ENCODE results near the gene EGFL8. TPM values are rescaled to one million over a fixed set of nuclear protein-coding genes. Genes with fewer than 3 reads are reported as not detected.
"Not testable (repeated sequence)": the region's sequence is repeated elsewhere in the genome, so short reads cannot be mapped to it uniquely, and the experiment has no call there.

The EGFL8 gene
- total RNA-seq, 3 donors from 2014 or later: 10.2 to 19.6 (median 11.8) TPM

DNA sequence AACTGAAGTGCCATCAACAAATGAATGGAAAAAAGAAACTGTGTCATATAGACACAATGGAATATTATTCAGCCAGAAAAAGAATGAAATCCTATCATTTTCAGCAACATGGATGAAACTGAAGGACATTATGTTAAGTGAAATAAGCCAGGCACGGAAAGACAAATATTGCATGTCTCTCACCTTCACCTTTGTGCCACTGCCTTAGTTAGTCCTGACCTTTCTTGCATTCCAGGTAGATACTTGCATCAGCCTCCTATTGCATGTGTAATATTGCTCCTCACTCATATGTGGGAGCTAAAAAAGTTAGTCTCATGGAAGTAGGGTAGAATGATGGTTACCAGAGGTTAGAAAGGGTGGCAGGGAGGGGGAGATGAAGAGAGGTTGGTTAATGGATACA, 44.6 kb downstream of the EGFL8 start:
- no peaks in the 10 kb centered on the region for H3K36me3 ChIP-seq
- TF ChIP-seq, protein P1, sequence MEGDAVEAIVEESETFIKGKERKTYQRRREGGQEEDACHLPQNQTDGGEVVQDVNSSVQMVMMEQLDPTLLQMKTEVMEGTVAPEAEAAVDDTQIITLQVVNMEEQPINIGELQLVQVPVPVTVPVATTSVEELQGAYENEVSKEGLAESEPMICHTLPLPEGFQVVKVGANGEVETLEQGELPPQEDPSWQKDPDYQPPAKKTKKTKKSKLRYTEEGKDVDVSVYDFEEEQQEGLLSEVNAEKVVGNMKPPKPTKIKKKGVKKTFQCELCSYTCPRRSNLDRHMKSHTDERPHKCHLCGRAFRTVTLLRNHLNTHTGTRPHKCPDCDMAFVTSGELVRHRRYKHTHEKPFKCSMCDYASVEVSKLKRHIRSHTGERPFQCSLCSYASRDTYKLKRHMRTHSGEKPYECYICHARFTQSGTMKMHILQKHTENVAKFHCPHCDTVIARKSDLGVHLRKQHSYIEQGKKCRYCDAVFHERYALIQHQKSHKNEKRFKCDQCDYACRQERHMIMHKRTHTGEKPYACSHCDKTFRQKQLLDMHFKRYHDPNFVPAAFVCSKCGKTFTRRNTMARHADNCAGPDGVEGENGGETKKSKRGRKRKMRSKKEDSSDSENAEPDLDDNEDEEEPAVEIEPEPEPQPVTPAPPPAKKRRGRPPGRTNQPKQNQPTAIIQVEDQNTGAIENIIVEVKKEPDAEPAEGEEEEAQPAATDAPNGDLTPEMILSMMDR (IDR thresholded peaks at IDR 0.05): no peak
- TF ChIP-seq POLR2A (IDR thresholded peaks at IDR 0.05) (no peak), POLR2AphosphoS5 (IDR thresholded peaks at IDR 0.05) (no peak)
- H3K27ac ChIP-seq: no peak overlapping the region
- no peaks in the 10 kb centered on the region for H3K9me3 ChIP-seq
- H3K27me3 ChIP-seq: no peaks in the 10 kb centered on the region
- no peak for DNase-seq (ENCODE audit: low spot score in 2 of 2)
- no peaks in the 10 kb centered on the region for H3K4me1 ChIP-seq
- no peak overlapping the region for H3K4me3 ChIP-seq
- intact Hi-C loops (cut with DNase I; ENCODE audit: low total_unique reads): no loop called here

DNA sequence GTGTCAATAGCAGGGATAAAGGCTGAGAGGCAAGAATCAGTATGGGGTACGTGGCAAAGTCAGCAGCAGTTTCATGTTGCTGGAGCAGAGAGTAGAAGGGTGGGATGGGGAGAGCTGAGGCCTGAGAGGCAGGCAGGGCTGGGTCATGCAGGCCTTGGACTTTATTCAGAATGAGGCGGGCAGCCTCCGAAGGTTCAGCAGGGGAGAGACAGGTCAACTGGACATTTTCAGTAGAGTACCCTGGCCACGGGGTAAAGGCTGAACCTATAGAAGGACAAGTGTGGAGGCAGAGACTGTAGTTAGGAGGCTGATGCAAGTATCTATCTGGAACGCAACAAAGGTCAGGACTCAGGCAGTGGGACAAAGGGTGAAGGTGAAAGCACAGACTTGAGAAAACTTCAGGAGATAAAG, 45.8 kb downstream of the EGFL8 start:
- H3K27me3 ChIP-seq: no peaks in the 10 kb centered on the region
- no peaks in the 10 kb centered on the region for H3K4me1 ChIP-seq
- H3K36me3 ChIP-seq: no peaks in the 10 kb centered on the region
- DNase-seq (ENCODE audit: low spot score in 2 of 2): no peak
- TF ChIP-seq POLR2A (IDR thresholded peaks at IDR 0.05): no peak
- TF ChIP-seq, protein P1 (IDR thresholded peaks at IDR 0.05): no peak
- no peak for TF ChIP-seq POLR2AphosphoS5 (IDR thresholded peaks at IDR 0.05)
- H3K4me3 ChIP-seq: no peak overlapping the region
- intact Hi-C loops (cut with DNase I; ENCODE audit: low total_unique reads): no loop called here
- no peaks in the 10 kb centered on the region for H3K9me3 ChIP-seq
- H3K27ac ChIP-seq: no peak overlapping the region

DNA sequence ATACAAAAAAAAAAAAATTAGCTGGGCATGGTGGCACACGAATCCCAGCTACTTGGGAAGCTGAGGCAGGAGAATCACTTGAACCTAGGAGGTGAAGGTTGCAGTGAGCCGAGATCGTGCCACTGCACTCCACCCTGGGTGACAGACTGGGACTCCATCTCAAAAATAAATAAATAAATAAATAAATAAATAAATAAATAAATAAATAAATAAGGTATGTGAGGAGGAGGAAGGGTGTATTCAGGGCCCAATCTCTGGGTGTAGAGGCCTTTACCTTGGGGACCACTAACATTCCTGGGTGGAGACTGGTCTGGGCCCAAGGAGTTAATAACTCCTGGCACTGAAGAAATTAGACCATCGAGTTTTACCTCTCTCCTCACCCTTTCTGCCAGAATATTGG, 47.0 kb downstream of the EGFL8 start:
- H3K36me3 ChIP-seq; intact Hi-C loops (cut with DNase I; ENCODE audit: low total_unique reads); H3K27me3 ChIP-seq; H3K4me3 ChIP-seq; H3K9me3 ChIP-seq; H3K4me1 ChIP-seq; DNase-seq (ENCODE audit: low spot score in 2 of 2): not testable (repeated sequence)
- peak overlapping the region in 1 of 2 donors; percentile 8 for H3K27ac ChIP-seq

DNA sequence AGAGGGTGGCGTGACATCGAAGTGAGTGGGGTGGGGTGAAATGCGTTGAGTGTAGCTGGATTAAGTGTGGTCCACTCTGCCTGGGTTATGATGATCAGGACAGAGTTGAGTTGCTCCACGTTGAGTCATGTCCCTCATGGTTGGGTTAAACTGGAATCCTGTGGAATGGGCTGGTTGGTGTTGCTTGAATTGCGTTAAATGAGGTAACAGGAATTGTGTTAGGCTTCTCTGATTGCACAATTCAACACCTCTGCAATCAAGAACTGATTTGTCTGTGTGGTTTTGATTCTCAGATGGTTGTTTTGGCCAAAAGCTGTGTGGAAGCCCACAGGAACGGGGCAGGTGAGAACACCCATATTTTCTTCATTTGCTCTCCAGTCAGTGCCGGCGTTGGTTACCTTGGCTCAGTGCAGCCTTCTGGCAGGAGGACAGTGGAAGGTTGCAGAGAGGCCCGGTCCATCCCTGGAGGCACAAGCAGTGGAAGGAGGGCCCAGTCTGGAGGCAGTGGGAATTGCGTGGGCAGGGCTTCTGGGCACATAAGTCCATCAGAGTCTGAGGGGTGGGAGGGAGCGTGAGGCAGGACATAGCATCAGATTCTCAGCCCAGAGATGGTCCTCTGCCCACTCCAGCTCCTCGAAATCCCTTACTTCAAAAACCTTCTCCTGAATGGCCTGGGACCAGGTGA, 47.8 kb downstream of the EGFL8 start:
- H3K27me3 ChIP-seq: no peaks in the 10 kb centered on the region
- TF ChIP-seq, protein P1 (IDR thresholded peaks at IDR 0.05): no peak
- no peak for TF ChIP-seq POLR2AphosphoS5 (IDR thresholded peaks at IDR 0.05)
- no peak for TF ChIP-seq POLR2A (IDR thresholded peaks at IDR 0.05)
- H3K4me3 ChIP-seq: no peak overlapping the region
- peak overlapping the region; percentile 8 to 45 for H3K27ac ChIP-seq
- H3K4me1 ChIP-seq: no peaks in the 10 kb centered on the region
- intact Hi-C loops (cut with DNase I; ENCODE audit: low total_unique reads): no loop called here
- no peak for DNase-seq (ENCODE audit: low spot score in 2 of 2)
- no peaks in the 10 kb centered on the region for H3K9me3 ChIP-seq
- H3K36me3 ChIP-seq: no peaks in the 10 kb centered on the region

DNA sequence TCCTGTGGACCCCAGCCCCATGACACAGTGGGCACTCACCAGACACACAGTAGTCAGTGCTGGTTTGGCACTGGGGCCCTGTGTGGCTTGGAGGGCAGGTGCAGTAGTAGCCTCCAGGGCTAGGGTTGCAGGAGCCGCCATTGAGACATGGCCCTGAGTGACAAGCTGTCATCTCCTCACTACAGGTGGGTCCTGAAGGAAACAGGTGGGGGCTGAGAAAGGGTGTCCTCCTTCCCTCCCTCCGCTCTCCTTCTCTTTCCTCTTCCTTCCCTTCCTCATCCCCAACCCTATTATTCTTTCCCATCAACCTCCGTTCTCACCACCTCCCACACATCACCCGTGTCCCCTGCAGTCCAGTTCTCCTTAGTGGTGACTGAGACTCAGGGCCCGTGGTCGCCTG, 49.3 kb downstream of the EGFL8 start:
- no peak for DNase-seq (ENCODE audit: low spot score in 2 of 2)
- Histone ChIP-seq H3K4me3 (no peak overlapping the region), H3K27me3 (no peaks in the 10 kb centered on the region), H3K4me1 (no peaks in the 10 kb centered on the region), H3K27ac (no peak overlapping the region), H3K36me3 (no peaks in the 10 kb centered on the region), H3K9me3 (no peaks in the 10 kb centered on the region)
- intact Hi-C loops (cut with DNase I; ENCODE audit: low total_unique reads): no loop called here
- TF ChIP-seq, protein P1 (IDR thresholded peaks at IDR 0.05): no peak
- TF ChIP-seq POLR2A (IDR thresholded peaks at IDR 0.05) (no peak), POLR2AphosphoS5 (IDR thresholded peaks at IDR 0.05) (no peak)
